ENCODE measurements around the gene SRGAP1.
"Not testable (repeated sequence)": the region's sequence is repeated elsewhere in the genome, so short reads cannot be mapped to it uniquely, and the experiment has no call there.

The SRGAP1 gene

GRCh38 chr12:64085154-64085553 is 240.7 kb downstream of the SRGAP1 start:
- no peak for DNase-seq (ENCODE audit: low read depth in 2 of 2)

DNA sequence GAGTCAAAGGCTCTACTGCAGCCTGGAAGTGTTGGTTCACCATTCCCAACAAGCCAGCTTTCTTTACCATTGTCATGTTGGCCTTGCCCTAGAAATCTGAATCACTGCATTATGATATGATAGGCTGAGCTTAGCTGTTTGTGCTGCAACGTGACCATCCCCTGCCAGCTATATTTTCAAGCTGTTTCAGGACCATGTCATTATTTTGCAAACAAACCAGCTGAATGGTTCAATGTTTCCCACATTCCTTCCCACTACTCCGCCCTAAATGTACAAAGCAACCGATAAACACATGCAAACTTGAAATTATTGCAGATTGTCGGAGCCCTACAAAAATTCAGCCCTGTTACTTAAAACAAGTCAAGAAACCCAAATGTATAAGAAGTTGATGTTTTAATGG is 241.5 kb downstream of the SRGAP1 start:
- DNase-seq (ENCODE audit: low read depth in 2 of 2) = no peak

GRCh38 chr12:64086946-64087345 is 242.4 kb downstream of the SRGAP1 start:
- no peak for DNase-seq (ENCODE audit: low read depth in 2 of 2)

- DNase-seq (ENCODE audit: low read depth in 2 of 2) = no peak
Measured at GRCh38 chr12:64087761-64088160, 243.3 kb downstream of the SRGAP1 start.

- no peak for DNase-seq (ENCODE audit: low read depth in 2 of 2)
Measured at GRCh38 chr12:64088431-64089349, 244.2 kb downstream of the SRGAP1 start.

- DNase-seq (ENCODE audit: low read depth in 2 of 2) = no peak
Measured at GRCh38 chr12:64090047-64090446, 245.5 kb downstream of the SRGAP1 start.

- no peak for DNase-seq (ENCODE audit: low read depth in 2 of 2)
Measured at GRCh38 chr12:64091186-64091585, 246.7 kb downstream of the SRGAP1 start.

GRCh38 chr12:64092507-64093196 is 248.2 kb downstream of the SRGAP1 start:
- DNase-seq (ENCODE audit: low read depth in 2 of 2) = no peak

DNA sequence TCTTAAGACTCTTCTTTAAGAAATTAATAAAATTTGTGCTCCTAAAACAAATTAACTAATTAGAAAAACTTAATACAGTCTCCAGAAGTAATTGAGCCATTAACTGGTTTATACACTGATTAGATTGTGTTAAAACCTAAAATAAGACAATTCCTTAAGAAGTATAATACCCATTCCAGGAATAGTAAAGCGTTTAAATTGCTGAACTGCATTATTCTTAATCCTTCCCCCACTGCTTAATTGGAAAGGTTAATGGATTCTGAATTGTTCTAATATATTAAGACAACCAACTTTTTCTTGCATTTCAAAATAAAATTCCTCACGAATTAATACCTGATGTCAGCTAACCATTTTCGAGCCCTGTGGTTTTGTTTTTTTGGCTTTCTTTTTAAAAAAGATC is 249.2 kb downstream of the SRGAP1 start:
- no peak for DNase-seq (ENCODE audit: low read depth in 2 of 2)

- no peak for DNase-seq (ENCODE audit: low read depth in 2 of 2)
Measured at GRCh38 chr12:64097366-64098105, 253.0 kb downstream of the SRGAP1 start.

- DNase-seq (ENCODE audit: low read depth in 2 of 2) = no peak
Measured at GRCh38 chr12:64098709-64099354, 254.3 kb downstream of the SRGAP1 start.

DNA sequence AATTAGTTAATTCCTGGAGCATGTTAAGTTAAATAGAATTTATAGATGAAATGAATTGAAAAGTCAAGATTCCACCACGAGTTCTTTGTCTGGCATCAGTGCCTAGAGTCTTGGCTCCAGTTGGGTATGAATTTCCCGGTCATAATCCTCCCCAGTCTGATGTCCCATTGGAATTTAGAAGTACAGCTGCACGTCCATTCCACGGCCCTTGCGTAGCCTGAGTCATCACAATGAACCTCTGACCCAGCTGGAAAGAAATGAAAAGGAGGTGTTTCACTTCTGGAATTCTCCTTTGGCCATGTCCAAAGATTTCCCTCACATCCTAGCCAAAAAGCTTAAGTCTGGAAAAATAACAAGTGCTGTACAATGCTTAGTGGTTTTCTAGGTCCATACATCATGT is 254.9 kb downstream of the SRGAP1 start:
- DNase-seq (ENCODE audit: low read depth in 2 of 2) = no peak

GRCh38 chr12:64102339-64102738 is 257.8 kb downstream of the SRGAP1 start:
- no peak for DNase-seq (ENCODE audit: low read depth in 2 of 2)

GRCh38 chr12:64103825-64104740 is 259.6 kb downstream of the SRGAP1 start:
- no peak for DNase-seq (ENCODE audit: low read depth in 2 of 2)

DNA sequence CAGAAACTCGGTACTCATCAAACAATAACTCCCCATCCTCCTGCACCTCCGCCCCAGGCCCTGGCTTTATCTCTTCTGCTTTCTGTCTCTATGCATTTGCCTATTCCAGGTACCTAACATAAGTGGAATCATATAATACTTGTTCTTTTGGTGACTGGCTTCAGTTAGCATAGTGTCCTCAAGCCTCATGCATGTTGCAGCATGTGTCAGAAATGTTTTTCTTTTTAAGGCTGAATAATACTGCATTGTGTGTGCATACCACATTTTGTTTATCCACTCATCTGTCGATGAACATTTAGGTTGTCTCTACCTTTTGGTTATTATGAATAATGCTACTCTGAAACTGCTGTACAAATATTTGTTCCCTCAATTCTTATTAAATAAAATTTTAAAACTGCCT is 260.5 kb downstream of the SRGAP1 start:
- DNase-seq (ENCODE audit: low read depth in 2 of 2) = no peak

DNA sequence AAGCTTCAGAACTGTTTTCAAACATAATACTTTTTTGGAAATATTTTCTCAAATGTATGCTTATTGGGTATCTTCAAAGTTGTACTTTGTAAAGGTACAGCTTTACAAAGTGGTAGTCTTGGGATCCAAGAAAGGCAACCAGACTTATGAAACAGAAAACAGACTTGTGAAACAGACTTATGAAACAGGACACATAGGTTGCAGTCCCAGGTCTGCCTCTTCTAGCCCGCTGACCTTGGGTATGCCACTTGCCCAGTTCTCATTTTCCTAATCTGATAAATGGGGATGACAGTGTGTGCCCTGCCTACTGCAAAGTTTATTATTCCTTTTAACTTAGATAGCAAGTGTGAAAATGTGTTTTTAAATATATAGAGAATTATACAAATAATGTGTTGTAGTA is 263.3 kb downstream of the SRGAP1 start:
- no peak for DNase-seq (ENCODE audit: low read depth in 2 of 2)

GRCh38 chr12:64109706-64110105 is 265.2 kb downstream of the SRGAP1 start:
- DNase-seq (ENCODE audit: low read depth in 2 of 2) = no peak

DNA sequence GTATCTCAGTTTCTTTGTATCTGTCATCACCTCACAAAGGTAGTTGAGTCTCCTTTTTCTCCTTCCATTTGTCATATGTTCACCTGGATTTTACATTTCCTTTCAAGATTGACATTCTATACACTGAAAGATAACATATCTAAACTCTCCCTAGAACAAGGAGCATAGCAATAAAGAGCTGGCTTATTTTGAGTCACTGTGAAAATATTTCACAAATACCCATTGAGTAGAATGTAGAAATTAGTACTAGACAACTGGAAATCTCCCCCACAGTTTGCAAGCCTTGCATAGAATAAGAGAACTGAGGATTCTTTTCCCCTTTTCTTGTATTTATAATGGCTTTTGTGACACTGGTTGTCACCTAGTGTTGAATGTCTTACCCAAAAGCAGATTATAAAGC is 266.4 kb downstream of the SRGAP1 start:
- no peak for DNase-seq (ENCODE audit: low read depth in 2 of 2)

GRCh38 chr12:64116969-64117368 is 272.5 kb downstream of the SRGAP1 start:
- no peak for DNase-seq (ENCODE audit: low read depth in 2 of 2)

GRCh38 chr12:64120568-64120967 is 276.1 kb downstream of the SRGAP1 start:
- no peak for DNase-seq (ENCODE audit: low read depth in 2 of 2)

- not testable (repeated sequence) for DNase-seq (ENCODE audit: low read depth in 2 of 2)
Measured at GRCh38 chr12:64121086-64121485, 276.6 kb downstream of the SRGAP1 start.

Measured in stimulated activated CD8-positive, alpha-beta memory T cell treated with anti-CD3 and anti-CD28 coated beads, Interleukin-2, amount 100 ng/mL, for 1 hour (primary cell).